Astrocyte of the spinal cord (primary cell): Measurements from ENCODE around the gene CEP68.
"Not testable (repeated sequence)": the region's sequence is repeated elsewhere in the genome, so short reads cannot be mapped to it uniquely, and the experiment has no call there.

Source experiments
- DNase-seq: peaks from one replicate; pipeline ENCODE4 v3.0.0; 2011; ENCODE audit warnings: low read depth, low spot score
- H3K4me3 ChIP-seq: 2 replicates; pipeline ENCODE4 v1.5.1; 2011; ENCODE audit warnings: low read depth, mild to moderate bottlenecking, low read length, moderate library complexity
- in situ Hi-C: cut with HindIII; loops from 2 replicates; pipeline ENCODE4 v1.10.0; 2017; ENCODE audit warnings: low sequenced_read_pairs
- TF ChIP-seq, protein P1 (sequence below): IDR thresholded peaks from 2 replicates; pipeline ENCODE4 v1.5.1; 2012; ENCODE audit warnings: low read depth, mild to moderate bottlenecking, low read length, inconsistent platforms

CEP68 gene

GRCh38 chr2:65030476-65031332 is 25.5 kb upstream of the CEP68 start:
- no peak overlapping the region for H3K4me3 ChIP-seq
- in situ Hi-C loops: no loop called here
- no peak for DNase-seq
- TF ChIP-seq, protein P1, sequence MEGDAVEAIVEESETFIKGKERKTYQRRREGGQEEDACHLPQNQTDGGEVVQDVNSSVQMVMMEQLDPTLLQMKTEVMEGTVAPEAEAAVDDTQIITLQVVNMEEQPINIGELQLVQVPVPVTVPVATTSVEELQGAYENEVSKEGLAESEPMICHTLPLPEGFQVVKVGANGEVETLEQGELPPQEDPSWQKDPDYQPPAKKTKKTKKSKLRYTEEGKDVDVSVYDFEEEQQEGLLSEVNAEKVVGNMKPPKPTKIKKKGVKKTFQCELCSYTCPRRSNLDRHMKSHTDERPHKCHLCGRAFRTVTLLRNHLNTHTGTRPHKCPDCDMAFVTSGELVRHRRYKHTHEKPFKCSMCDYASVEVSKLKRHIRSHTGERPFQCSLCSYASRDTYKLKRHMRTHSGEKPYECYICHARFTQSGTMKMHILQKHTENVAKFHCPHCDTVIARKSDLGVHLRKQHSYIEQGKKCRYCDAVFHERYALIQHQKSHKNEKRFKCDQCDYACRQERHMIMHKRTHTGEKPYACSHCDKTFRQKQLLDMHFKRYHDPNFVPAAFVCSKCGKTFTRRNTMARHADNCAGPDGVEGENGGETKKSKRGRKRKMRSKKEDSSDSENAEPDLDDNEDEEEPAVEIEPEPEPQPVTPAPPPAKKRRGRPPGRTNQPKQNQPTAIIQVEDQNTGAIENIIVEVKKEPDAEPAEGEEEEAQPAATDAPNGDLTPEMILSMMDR: no peak

DNA sequence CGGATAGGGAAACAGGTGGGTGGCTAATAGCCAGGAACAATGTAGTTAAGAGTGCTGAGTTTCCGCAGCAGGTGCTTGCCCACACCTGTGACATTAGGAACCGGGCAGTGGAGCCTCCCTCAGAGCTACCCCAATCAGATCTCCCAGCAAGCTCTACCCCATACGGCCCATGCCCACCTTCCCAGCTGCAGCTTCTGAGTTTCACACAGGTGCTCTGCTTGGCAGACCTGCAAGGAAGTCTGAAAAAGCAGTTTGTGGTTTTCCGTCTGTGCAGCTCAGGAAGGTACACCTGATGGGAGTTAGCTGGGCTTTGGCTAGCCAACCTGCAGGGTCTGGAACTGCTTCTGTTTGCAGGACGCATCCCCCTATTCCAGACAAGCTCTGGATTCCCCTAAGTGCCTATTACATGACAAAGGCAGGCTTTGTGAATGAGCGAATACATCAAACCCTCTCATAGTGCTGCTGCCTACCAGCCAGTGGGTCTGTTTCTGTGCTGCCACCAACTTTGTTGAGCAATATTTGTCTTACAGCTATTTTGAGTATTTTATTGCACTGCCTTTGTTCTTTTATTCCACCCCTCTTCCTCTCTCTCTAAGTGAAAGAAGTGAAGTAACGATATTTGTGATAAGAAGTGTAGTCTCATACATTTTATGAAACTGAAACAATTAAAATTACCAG is 24.7 kb upstream of the CEP68 start:
- in situ Hi-C loops: no loop called here
- TF ChIP-seq, protein P1: no peak
- no peak for DNase-seq
- no peak overlapping the region for H3K4me3 ChIP-seq

- no peak overlapping the region for H3K4me3 ChIP-seq
- in situ Hi-C loops: no loop called here
- TF ChIP-seq, protein P1: no peak
- no peak for DNase-seq
These were observed 23.9 kb upstream of the CEP68 start for GRCh38 chr2:65032019-65032975.

- H3K4me3 ChIP-seq: no peak overlapping the region
- TF ChIP-seq, protein P1: no peak
- DNase-seq: no peak
- in situ Hi-C loops: no loop called here
These were observed 23.0 kb upstream of the CEP68 start for GRCh38 chr2:65033178-65033577.

DNA sequence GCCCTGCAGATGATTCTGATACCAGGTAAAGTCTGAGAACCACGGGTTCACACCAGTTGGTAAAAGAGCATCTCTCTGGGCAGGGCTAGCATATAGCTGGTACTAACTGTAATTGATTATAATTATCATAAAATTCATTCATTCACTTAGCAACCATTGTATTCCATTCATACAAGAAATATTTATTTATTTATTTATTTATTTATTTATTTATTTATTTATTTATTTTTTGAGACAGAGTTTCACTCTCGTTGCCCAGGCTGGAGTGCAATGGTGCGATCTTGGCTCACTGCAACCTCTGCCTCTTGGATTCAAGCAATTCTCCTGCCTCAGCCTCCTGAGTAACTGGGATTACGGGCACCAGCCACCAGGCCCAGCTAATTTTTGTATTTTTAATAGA is 22.5 kb upstream of the CEP68 start:
- H3K4me3 ChIP-seq, in situ Hi-C loops, DNase-seq: not testable (repeated sequence)

- in situ Hi-C loops: no loop called here
- DNase-seq: no peak
- H3K4me3 ChIP-seq: no peak overlapping the region
- TF ChIP-seq, protein P1: no peak
These were observed 20.8 kb upstream of the CEP68 start for GRCh38 chr2:65035351-65035943.
